Loucy (cell line): Measurements from ENCODE around the gene TTC7B.

Source experiments
- H2AFZ ChIP-seq: fragments of 200-600 bp; sonication (generic); 2 replicates; pipeline ENCODE4 v1.6.0; 2016; ENCODE audit warnings: antibody characterized with exemption, mild to moderate bottlenecking, low read length, moderate library complexity
- H3F3A ChIP-seq: fragments of 200-600 bp; 2 replicates; pipeline ENCODE4 v1.6.0; 2016; ENCODE audit warnings: antibody characterized with exemption, low read depth, mild to moderate bottlenecking
- H3K27me3 ChIP-seq: fragments of 200-600 bp; sonication (generic); 2 replicates; pipeline ENCODE4 v1.6.1; 2014; ENCODE audit warnings: low read length, mild to moderate bottlenecking; ENCODE audit not compliant: insufficient read depth, poor library complexity, severe bottlenecking
- H3K36me3 ChIP-seq: fragments of 200-600 bp; sonication (generic); 2 replicates; pipeline ENCODE4 v1.6.1; 2016; ENCODE audit warnings: low read length; ENCODE audit not compliant: insufficient read depth
- H3K4me1 ChIP-seq: fragments of 200-600 bp; sonication (generic); 2 replicates; pipeline ENCODE4 v1.5.1; 2014; ENCODE audit warnings: low read length, mild to moderate bottlenecking; ENCODE audit not compliant: insufficient read depth, poor library complexity, severe bottlenecking
- H3K4me2 ChIP-seq: fragments of 200-600 bp; sonication (generic); 2 replicates; pipeline ENCODE4 v1.6.0; 2014; ENCODE audit warnings: antibody characterized with exemption, low read length, low read depth, mild to moderate bottlenecking; ENCODE audit not compliant: poor library complexity, severe bottlenecking
- H3K4me3 ChIP-seq: fragments of 200-600 bp; sonication (generic); 2 replicates; pipeline ENCODE4 v1.5.1; 2014; ENCODE audit warnings: low read length, mild to moderate bottlenecking, mixed read lengths; ENCODE audit not compliant: poor library complexity, severe bottlenecking
- H3K79me2 ChIP-seq: fragments of 200-600 bp; sonication (generic); 2 replicates; pipeline ENCODE4 v1.6.1; 2014; ENCODE audit warnings: low read length; ENCODE audit not compliant: insufficient read depth
- H3K9ac ChIP-seq: fragments of 200-600 bp; sonication (generic); 2 replicates; pipeline ENCODE4 v1.6.0; 2014; ENCODE audit warnings: mild to moderate bottlenecking, low read depth, low read length, moderate library complexity; ENCODE audit not compliant: poor library complexity, severe bottlenecking
- H3K9me2 ChIP-seq: fragments of 200-600 bp; sonication (generic); replicated peaks from 2 replicates; pipeline ENCODE4 v1.6.1; 2016; ENCODE audit warnings: low read depth, low read length, mixed read lengths
- H3K9me3 ChIP-seq: fragments of 200-600 bp; sonication (generic); 2 replicates; pipeline ENCODE4 v1.6.1; 2014; ENCODE audit warnings: mild to moderate bottlenecking, antibody characterized with exemption, low read length, low read depth; ENCODE audit not compliant: insufficient read depth
- H4K20me1 ChIP-seq: fragments of 200-600 bp; sonication (generic); 2 replicates; pipeline ENCODE4 v1.6.0; 2014; ENCODE audit warnings: antibody characterized with exemption, low read length, mild to moderate bottlenecking; ENCODE audit not compliant: insufficient read depth, poor library complexity, severe bottlenecking
- EZH2phosphoT487 ChIP-seq: fragments of 200-600 bp; IDR thresholded peaks from 2 replicates; pipeline ENCODE4 v1.6.1; 2018; ENCODE audit warnings: antibody characterized with exemption, mild to moderate bottlenecking, moderate library complexity, borderline replicate concordance
- TF ChIP-seq, protein P1 (sequence below): fragments of 200-600 bp; sonication (generic); conservative IDR thresholded peaks from 2 replicates; pipeline ENCODE4 v1.5.1; 2014; ENCODE audit warnings: mild to moderate bottlenecking, antibody characterized with exemption, low read length

Gene TTC7B

DNA sequence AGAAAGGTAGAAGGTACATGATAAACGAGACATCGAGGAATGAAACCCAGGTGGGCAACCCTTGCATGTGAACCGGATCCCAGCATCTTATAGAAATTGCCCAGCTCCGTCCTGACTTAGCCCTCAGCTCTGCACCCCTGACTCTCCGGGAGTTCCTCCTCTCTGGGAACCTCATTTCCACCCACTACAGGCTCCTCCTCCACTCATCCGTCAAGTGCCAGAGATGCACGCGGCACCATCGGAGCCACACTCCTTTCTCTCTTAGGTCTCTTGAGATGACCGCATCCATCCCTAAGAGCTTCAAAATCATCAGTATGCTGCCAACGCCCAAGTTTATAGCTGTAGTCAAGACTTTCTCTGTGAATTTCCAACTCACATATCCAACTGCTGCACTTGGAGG lies 84.7 kb downstream of the TTC7B start:
- TF ChIP-seq EZH2phosphoT487: no peak
- TF ChIP-seq, protein P1, sequence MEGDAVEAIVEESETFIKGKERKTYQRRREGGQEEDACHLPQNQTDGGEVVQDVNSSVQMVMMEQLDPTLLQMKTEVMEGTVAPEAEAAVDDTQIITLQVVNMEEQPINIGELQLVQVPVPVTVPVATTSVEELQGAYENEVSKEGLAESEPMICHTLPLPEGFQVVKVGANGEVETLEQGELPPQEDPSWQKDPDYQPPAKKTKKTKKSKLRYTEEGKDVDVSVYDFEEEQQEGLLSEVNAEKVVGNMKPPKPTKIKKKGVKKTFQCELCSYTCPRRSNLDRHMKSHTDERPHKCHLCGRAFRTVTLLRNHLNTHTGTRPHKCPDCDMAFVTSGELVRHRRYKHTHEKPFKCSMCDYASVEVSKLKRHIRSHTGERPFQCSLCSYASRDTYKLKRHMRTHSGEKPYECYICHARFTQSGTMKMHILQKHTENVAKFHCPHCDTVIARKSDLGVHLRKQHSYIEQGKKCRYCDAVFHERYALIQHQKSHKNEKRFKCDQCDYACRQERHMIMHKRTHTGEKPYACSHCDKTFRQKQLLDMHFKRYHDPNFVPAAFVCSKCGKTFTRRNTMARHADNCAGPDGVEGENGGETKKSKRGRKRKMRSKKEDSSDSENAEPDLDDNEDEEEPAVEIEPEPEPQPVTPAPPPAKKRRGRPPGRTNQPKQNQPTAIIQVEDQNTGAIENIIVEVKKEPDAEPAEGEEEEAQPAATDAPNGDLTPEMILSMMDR: no peak

GRCh38 chr14:90730206-90730766 lies 85.9 kb downstream of the TTC7B start:
- no peaks in the 10 kb centered on the region for H4K20me1 ChIP-seq
- peaks cover 11% of the 10 kb centered on the region for H3K4me1 ChIP-seq
- no peaks in the 10 kb centered on the region for H3K79me2 ChIP-seq
- TF ChIP-seq, protein P1: no peak
- no peak for TF ChIP-seq EZH2phosphoT487
- H3K4me3 ChIP-seq: no peak overlapping the region
- no peak overlapping the region for H2AFZ ChIP-seq
- no peaks in the 10 kb centered on the region for H3K27me3 ChIP-seq
- peaks cover 24% of the 10 kb centered on the region; the same call in 1 of the 2 replicates for H3K36me3 ChIP-seq
- H3K9me3 ChIP-seq: no peaks in the 10 kb centered on the region
- no peak overlapping the region for H3K4me2 ChIP-seq
- no peaks in the 10 kb centered on the region for H3F3A ChIP-seq
- no peaks in the 10 kb centered on the region for H3K9me2 ChIP-seq
- H3K9ac ChIP-seq: no peak overlapping the region

More for the DNA sequence above, 84.7 kb downstream of the TTC7B start:
- Histone ChIP-seq H3K9me3 (no peaks in the 10 kb centered on the region), H3K36me3 (peaks cover 17% of the 10 kb centered on the region; the same call in 1 of the 2 replicates), H3K79me2 (no peaks in the 10 kb centered on the region), H3K4me1 (peaks cover 4% of the 10 kb centered on the region), H3K9ac (no peak overlapping the region), H3K4me3 (no peak overlapping the region), H3F3A (no peaks in the 10 kb centered on the region), H4K20me1 (no peaks in the 10 kb centered on the region), H3K4me2 (no peak overlapping the region), H3K27me3 (no peaks in the 10 kb centered on the region), H3K9me2 (no peaks in the 10 kb centered on the region), H2AFZ (no peak overlapping the region)

DNA sequence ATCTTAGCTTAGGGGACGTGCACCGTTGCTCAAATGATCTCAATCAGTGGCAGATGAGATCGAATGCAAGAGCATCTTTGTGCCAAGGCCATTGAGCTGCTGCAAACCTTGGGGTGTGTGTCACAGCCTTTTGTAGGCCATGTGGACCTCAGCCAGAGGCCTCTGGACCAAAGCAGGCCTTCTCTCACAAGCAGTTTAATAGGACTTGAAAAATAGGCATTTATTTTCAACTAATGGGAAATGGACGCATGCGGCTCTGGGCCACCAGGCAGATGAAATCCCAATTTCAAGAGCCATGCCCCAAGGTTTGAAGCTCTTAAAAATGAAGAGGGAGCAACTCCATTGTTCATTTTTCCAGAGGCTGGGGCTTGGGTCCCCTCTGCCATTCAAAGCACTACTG lies 87.3 kb downstream of the TTC7B start:
- Histone ChIP-seq H3K4me3 (no peak overlapping the region), H3F3A (no peaks in the 10 kb centered on the region), H3K9me3 (no peaks in the 10 kb centered on the region), H3K79me2 (no peaks in the 10 kb centered on the region), H3K9me2 (no peaks in the 10 kb centered on the region), H3K27me3 (no peaks in the 10 kb centered on the region), H3K36me3 (peaks cover 24% of the 10 kb centered on the region; the same call in 1 of the 2 replicates), H2AFZ (no peak overlapping the region), H3K9ac (no peak overlapping the region), H4K20me1 (no peaks in the 10 kb centered on the region), H3K4me2 (no peak overlapping the region), H3K4me1 (peaks cover 22% of the 10 kb centered on the region)
- TF ChIP-seq, protein P1: no peak
- no peak for TF ChIP-seq EZH2phosphoT487
